NCI-H69 (cell line): ENCODE data around the gene TMEM187.

Source experiments
- DNase-seq: peaks from one replicate; lab custom pipeline; 2025; lab: John Stamatoyannopoulos, UW

Gene TMEM187

DNA sequence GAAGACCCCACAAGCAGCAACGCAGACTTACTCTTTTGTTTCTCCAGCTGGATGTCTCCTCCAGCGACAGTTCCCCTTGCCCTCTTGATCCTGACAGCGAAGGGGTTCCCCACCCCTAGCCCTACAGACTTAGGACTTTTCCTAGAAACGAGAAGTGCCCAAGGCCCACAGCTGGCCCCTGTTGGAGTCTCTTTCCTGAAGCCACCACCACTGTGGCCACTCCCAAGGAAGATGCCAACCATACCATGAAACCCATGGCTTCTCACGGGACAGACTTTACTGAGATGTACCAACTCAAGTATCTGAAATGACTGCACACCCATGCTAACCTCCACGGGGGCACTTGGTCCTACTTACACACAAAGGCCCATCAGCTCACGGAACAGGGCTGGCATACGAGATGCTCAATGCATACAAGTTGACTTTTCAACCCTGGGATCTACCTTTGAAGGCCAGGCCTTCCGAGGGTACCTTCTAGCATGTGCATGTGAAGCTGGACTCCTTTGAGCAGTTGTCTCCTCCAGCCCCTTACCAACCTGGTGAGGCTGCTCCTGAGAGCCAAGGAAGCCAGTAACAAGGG lies 48.1 kb downstream of the TMEM187 start:
- DNase-seq, result peak; percentile 12

DNA sequence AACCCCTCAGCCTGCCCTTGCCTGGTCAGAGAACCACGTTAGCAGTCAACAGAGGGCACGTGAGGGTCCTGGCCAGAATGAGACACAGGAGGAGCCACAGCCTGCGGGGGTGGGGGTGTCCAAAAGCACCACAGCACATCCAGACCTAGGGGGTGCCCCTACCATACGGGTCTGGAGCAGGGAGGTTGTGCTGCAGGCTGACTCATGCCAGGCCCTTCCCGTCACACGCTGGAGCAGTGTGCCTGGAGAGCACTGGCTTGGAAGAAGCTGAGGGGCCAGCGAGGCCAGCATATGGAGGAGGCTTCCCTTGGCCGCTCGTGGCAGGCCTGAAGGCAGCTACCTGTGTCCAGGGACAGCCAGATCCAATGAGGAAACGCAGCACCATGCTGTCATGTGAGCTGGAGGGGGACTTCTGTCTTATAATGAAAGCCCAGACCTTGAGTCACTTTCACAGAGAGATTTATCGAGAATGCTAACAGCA lies 48.6 kb downstream of the TMEM187 start:
- DNase-seq, result no peak

DNA sequence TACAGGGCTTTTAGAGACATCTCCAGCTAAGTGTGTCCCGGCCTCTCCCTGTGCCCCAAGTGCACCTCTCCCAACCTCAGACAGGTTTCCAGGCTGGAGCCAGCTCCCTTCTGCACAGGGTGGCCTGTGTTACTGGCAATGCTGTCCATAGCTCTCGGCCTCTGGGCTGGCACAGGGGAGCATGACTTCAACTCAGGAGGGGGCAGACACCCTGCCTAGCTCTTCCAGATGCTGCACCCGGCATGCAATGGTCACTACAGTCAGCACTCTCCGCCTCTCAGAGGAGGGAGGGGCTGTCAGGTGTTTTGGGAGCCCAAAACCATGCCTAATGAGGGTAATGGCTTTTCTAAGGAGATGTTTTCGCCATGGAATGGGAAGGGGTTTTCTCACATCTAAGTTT lies 49.6 kb downstream of the TMEM187 start:
- peak; percentile 58 for DNase-seq

DNA sequence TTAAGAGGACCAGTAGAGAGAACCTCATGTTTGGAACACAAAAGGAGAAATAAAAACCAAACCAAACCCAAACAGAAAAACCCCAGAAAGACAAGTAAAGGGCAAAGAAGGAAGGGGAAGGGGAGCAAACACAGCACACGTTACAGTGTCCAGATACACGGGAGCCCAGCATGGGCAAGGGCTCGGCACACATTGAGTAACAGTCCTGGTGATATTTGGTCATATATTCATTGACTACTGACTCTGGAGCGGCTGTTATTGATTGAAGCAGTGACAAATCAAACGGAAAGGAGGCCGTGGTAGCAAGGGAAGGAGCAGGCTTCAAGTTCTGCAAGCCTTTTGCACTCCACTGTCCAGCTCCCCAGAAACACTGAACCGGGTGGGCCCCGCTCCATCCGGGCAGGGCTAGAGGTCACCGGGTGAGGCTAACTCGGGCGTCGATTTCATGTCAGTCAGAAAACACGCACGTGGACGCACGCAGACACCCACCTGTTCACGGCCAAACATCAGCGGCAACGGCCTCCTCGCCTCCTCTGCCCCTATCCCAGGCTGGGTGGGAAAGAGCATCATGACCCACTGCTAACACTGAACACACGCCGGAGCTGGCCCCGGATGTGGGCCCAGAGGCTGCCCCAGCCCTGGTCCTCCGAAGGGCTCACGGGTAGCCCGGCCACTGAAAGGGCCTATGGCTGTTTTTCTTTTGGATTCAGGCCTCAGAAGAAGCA lies 50.9 kb downstream of the TMEM187 start:
- no peak for DNase-seq

DNA sequence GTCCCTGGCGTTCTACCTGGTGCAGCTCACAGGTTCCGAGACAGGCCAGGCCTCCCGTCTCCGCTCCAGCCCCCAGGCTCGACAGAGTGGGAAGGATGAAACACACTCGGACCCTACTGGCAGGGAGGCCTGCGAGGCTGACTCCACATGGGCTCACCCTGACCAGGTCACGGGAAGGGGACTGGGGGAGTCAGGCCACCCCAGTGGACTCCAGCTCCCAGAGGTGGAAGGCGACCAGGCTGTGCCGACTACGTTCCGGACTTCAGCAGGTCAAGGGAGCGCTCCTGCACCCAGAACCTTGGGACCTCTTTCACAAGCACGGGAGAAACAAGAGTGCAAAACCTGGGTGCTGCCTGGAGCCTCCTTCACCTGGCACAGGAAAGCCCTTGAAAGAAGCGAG lies 51.7 kb downstream of the TMEM187 start:
- no peak for DNase-seq

DNA sequence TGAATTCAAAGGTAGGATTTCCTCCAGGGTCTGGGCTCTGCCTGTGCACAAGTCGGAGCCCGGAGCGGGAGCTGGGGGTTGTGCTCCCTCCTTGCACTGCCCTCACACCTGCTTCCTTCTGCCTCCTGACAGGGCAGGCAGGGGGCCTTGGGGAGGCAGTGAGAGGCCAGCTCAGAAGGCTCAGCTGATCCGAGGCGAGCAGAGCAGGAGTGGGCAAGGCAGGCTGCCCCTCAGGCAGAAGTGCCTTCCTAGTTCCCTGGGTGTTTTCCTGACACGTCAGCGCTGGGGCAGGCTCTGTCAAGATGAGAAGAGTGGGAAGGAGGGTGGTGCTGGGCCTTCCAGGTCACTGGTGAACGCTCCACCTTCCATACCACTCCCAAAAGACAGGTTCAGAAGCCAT lies 52.7 kb downstream of the TMEM187 start:
- DNase-seq, result no peak

DNA sequence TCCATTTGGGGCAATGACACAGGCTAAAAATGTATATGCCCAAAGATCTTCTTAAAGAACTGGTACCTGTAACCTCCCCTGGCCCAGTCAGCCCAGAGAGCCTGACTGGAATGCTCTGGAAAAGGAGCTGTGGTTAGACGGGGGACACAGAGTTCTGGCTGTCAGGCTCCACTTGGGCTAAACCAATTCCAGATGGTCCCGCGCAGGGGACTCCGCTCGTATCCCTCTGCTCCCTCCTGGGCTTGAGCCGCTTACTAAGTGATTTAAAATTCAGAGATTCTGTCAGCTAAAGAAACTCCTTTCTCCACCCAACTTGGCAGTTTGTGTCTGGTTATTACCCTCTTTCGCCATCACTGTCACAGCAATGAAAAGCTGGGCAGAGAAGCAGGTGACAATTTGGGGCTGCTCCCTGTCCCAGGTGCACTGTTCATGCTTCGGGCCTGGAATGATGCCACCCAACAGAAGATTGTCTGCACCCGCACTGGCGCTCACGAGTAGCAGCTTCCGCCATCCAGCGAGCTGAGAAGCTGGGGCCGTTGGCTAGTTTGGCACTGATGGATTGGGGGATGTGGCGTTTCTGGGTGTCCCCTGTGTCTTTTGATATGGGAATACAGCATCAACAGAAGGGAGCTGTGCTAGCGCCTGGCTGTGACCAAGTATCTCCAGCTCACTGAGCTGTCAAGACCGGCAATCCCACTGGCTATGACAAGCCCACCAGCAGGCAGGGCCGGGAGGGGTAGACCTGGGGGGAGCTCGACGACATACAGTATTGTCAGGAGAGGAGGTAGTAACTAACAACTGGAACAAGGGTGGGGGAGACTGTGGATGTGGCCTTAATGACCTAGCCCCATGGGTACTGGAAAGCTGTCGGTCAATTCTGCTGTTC lies 53.8 kb downstream of the TMEM187 start:
- no peak for DNase-seq

DNA sequence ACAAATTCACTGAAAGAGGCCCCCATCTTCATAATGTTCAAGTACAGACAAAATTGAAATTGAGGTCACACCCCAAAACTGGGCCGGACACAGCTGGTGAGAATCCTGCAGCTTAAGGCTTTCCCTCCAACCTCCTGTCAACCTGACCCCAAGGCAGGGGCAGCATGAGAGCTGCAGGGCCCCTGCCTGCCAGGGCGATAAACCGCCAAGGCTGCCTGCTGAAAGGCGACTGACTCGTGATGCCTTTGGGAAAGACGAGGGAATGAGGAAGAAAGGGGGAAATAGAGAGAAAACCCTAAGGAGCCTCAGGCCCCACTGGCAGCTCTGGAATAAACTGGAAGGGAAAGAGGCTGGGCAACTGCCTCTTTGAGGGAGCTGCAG lies 54.5 kb downstream of the TMEM187 start:
- no peak for DNase-seq

DNA sequence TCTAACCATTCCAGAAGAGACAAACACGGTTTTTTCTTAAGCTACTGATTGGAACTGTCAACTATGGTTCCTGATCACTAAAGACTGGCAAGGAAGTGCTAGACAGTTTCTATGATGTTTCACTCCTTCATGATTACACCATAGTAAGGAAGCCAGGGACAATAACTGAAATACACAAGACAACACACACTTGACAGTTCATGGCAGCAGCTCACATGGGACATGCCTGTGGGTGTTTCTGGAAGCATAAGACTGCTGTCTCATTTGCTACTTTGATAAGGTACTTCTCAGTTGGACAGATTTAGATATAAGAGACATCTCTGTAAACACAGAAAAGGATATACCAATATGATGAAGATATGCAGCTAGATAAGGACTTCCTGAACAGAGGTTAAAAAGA lies 55.4 kb downstream of the TMEM187 start:
- no peak for DNase-seq

DNA sequence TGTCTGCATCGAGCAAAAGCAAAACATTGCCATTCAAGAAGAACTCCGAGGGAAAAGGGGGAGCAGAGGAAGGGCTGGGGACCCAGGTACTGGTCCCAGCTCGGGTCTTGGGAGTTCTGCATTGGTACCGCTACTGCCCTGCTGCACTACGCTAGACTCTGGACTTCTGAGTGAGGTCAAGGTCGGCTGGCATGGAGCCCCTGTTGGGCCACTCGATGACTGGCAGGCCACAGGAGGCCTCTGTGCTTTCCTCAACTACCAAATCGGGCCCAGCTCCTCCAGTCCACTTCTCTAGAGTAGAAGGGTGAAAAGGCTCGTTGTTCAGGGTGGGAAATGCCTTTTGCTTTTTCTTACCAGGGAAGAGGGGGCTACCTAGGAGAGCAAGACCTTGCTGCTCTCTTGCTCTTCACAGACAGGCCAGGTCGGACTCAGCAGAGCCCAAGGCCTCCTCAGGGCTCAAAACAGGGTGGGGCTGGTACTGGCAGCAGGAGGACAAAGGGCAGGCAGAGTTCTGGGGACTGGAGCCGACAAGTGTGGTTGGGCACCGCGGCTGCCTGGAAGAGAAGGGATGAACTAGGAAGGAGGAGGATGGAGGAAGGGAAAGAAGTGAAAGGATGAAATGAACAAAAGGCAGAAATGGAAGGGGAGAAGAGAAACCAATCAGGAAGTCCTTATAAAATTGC lies 56.1 kb downstream of the TMEM187 start:
- no peak for DNase-seq

DNA sequence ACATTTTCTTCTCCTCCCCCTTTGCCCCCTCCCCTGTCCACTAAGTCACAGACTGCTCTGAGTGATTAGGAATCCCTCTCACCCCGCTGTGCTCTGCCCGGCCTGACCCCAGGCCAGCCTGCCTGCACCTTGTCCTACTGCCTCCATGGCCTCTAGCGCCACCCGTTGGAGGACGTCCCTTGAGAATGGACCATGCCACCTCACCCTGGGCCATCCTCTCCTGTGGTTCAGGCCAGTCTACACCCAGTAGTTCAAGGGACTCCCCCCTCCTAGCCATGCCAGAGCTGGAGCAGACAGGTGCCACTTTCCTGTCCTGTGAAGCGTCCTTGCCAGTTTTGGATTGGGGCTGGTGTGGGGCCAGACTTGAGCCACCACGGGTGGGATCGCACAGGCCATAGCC lies 56.9 kb downstream of the TMEM187 start:
- DNase-seq, result no peak

DNA sequence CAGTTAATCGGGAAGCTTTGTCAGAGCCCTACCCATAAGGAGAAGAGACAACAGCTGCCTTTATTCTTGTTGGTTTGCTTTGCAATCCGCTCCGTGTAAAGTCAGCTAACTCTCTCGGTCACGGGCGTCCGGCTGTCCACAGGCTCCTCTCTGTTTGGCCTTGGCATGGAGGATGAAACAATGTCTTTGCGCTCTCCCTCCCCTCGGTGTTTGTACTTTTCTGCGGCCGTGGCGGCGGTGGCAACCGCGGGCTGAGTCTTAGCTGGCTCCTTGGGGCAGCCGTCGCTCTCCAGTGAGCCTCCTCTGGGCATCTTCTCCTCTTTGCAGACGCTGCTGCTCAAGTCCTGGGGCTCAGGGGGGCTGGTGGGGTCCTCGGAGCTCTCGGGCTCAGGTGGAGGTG lies 57.7 kb downstream of the TMEM187 start:
- no peak for DNase-seq

DNA sequence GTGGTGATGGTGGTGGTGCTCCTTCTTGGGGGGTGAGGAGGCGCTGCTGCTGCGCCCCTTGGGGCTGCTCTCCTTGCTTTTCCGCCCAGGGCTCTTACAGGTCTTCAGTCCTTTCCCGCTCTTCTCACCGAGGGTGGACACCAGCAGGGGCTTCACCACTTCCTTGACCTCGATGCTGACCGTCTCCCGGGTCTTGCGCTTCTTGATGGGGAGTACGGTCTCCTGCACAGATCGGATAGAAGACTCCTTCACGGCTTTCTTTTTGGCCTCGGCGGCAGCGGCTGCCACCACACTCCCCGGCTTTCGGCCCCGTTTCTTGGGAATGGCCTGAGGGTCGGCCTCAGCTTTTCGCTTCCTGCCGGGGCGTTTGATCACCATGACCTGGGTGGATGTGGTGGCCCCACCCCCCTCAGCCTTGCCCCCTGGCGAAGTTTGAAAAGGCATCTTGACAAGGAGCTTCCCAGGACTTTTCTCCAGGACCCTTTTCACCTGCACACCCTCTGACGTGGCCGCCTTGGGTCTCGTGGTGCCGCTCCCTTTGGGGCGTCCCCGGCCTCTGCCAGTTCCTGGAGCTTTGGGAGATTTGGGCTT lies 58.3 kb downstream of the TMEM187 start:
- DNase-seq, result no peak

DNA sequence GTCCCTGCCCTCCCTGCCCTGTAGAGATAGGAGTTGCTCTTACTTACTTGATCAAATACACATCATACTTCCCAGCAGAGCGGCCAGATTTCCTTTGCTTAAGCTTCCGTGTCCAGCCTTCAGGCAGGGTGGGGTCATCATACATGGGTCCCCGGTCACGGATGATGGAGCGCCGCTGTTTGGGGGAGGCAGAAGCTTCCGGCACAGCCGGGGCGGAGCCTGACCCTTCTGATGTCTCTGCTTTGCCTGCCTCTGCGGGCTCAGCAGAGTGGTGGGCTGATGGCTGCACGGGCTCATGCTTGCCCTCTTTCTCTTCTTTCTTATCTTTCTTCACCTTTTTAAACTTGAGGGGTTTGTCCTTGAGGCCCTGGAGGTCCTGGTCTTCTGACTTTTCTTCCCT lies 59.6 kb downstream of the TMEM187 start:
- no peak for DNase-seq

DNA sequence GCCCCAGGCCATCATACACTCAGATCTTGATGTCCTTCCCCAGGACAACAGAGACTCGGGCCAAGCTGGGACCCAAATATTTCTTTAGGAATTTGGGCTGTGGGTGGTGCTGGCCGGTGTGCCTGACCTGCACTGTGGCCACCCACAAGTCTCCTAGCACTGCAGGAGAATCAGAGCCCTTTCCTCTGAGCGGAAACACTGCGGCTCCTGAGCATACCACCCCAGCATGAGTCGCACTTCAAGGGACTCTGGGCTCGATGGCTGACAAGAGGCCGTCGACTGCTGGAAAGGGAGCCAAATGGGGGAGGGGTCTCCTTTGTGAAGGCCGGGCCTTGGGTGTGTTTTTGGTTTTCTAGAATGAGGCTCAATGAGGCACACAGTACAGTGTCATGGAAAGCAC lies 60.1 kb downstream of the TMEM187 start:
- no peak for DNase-seq
